ENCODE results near the gene ERN1.

The ERN1 gene

DNA sequence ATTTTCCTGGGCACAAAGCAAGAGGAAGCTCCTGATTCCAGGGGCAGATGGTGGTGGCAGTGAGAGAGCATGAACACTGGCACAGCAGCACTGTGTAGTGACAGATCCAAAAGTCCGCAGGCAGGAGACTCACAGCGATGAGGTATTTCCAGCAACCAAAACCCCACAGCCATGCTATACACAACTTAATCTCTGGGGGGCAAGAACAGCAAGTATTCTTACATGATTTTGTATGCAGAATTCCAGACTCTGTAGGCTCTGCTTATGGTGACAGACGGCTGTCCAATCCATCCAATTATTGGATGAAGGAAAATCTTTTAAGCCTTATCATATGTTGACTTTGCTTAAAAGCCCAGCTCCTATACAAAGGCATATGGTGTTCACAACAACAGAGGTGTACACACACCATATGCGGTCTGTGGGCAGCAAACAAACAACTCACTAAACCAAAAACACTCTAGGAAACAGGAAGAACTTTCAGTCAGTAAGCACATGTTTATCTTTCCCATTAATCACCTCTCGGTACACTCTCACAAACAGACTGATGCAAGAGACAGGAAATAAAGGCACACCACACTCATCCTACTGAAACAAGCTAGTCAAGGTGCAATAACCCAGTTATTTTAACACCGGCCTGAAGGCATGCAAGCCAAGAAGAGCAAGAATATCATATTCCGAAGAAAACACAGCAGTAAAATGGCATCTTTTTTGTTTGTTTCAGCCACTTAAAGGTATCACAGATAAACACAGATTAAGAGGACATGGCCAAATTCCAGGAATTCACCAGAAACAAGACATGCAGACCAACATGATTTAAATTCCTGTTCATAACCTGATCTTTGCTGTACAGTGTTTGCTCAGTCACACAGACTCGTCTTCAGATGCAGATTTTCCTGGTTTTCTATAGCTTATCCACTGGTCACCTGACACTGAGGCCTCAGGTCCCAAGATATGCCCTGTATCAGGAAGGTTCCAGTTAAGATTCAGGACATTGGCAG is 47.8 kb downstream of the ERN1 start (continued):
- TF ChIP-seq ZNF510 (tag by site-specific recombination; IDR thresholded peaks at IDR 0.05; ENCODE audit: insufficient replicate concordance) (no peak), ZNF555 (tag by site-specific recombination; conservative IDR thresholded peaks at IDR 0.05) (no peak), ZBTB11 (tag by site-specific recombination; conservative IDR thresholded peaks at IDR 0.05; ENCODE audit: low read depth) (no peak), GLIS1 (tag by site-specific recombination; IDR thresholded peaks at IDR 0.05) (peak; percentile 58; the same call in 1 of the 2 replicates), ZNF404 (tag by site-specific recombination; IDR thresholded peaks at IDR 0.05) (no peak), ZNF311 (tag by site-specific recombination; IDR thresholded peaks at IDR 0.05; ENCODE audit: borderline replicate concordance) (no peak), ZNF354C (tag by site-specific recombination; IDR thresholded peaks at IDR 0.05; ENCODE audit: borderline replicate concordance, low read depth) (no peak), ZNF266 (tag by site-specific recombination; IDR thresholded peaks at IDR 0.05; ENCODE audit: low read depth) (no peak), SP7 (tag by site-specific recombination; IDR thresholded peaks at IDR 0.05) (peak; percentile 87), KLF9 (tag by site-specific recombination; IDR thresholded peaks at IDR 0.05; ENCODE audit: low read depth) (no peak), ZNF16 (tag by site-specific recombination; IDR thresholded peaks at IDR 0.05; ENCODE audit: low read depth) (no peak), ZNF530 (tag by site-specific recombination; IDR thresholded peaks at IDR 0.05; ENCODE audit: low read depth) (no peak), ZNF114 (tag by site-specific recombination; IDR thresholded peaks at IDR 0.05) (no peak), HOXC10 (CRISPR knock-in tag; IDR thresholded peaks at IDR 0.05) (no peak), ZBTB49 (tag by site-specific recombination; IDR thresholded peaks at IDR 0.05; ENCODE audit: low read depth) (no peak), KLF16 (tag by site-specific recombination; IDR thresholded peaks at IDR 0.05) (peak; percentile 34; the same call in 1 of the 2 replicates), ZNF169 (tag by site-specific recombination; IDR thresholded peaks at IDR 0.05) (no peak), ZNF202 (tag by site-specific recombination; IDR thresholded peaks at IDR 0.05; ENCODE audit: borderline replicate concordance) (no peak), TRIM28 (IDR thresholded peaks at IDR 0.05; ENCODE audit: borderline replicate concordance, low read length) (peak; percentile 82; the same call in 1 of the 2 replicates), FEZF1 (tag by site-specific recombination; IDR thresholded peaks at IDR 0.05) (peak; percentile 94), ZNF274 (IDR thresholded peaks at IDR 0.05; ENCODE audit: low read length) (no peak), ZNF274 (tag by site-specific recombination; IDR thresholded peaks at IDR 0.05; ENCODE audit: borderline replicate concordance) (no peak)
- TF ChIP-seq, protein P1, sequence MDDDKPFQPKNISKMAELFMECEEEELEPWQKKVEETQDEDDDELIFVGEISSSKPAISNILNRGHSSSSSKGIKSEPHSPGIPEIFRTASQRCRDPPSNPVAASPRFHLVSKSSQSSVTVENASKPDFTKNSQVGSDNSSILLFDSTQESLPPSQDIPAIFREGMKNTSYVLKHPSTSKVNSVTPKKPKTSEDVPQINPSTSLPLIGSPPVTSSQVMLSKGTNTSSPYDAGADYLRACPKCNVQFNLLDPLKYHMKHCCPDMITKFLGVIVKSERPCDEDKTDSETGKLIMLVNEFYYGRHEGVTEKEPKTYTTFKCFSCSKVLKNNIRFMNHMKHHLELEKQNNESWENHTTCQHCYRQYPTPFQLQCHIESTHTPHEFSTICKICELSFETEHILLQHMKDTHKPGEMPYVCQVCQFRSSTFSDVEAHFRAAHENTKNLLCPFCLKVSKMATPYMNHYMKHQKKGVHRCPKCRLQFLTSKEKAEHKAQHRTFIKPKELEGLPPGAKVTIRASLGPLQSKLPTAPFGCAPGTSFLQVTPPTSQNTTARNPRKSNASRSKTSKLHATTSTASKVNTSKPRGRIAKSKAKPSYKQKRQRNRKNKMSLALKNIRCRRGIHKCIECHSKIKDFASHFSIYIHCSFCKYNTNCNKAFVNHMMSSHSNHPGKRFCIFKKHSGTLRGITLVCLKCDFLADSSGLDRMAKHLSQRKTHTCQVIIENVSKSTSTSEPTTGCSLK (tag by site-specific recombination; IDR thresholded peaks at IDR 0.05) = no peak
- TF ChIP-seq, protein P2, sequence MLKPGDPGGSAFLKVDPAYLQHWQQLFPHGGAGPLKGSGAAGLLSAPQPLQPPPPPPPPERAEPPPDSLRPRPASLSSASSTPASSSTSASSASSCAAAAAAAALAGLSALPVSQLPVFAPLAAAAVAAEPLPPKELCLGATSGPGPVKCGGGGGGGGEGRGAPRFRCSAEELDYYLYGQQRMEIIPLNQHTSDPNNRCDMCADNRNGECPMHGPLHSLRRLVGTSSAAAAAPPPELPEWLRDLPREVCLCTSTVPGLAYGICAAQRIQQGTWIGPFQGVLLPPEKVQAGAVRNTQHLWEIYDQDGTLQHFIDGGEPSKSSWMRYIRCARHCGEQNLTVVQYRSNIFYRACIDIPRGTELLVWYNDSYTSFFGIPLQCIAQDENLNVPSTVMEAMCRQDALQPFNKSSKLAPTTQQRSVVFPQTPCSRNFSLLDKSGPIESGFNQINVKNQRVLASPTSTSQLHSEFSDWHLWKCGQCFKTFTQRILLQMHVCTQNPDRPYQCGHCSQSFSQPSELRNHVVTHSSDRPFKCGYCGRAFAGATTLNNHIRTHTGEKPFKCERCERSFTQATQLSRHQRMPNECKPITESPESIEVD (tag by site-specific recombination; IDR thresholded peaks at IDR 0.05) = peak; percentile 83
- TF ChIP-seq, protein P3, sequence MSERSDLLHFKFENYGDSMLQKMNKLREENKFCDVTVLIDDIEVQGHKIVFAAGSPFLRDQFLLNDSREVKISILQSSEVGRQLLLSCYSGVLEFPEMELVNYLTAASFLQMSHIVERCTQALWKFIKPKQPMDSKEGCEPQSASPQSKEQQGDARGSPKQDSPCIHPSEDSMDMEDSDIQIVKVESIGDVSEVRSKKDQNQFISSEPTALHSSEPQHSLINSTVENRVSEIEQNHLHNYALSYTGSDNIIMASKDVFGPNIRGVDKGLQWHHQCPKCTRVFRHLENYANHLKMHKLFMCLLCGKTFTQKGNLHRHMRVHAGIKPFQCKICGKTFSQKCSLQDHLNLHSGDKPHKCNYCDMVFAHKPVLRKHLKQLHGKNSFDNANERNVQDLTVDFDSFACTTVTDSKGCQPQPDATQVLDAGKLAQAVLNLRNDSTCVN (tag by site-specific recombination; optimal IDR thresholded peaks at IDR 0.05) = no peak
- TF ChIP-seq, protein P4, sequence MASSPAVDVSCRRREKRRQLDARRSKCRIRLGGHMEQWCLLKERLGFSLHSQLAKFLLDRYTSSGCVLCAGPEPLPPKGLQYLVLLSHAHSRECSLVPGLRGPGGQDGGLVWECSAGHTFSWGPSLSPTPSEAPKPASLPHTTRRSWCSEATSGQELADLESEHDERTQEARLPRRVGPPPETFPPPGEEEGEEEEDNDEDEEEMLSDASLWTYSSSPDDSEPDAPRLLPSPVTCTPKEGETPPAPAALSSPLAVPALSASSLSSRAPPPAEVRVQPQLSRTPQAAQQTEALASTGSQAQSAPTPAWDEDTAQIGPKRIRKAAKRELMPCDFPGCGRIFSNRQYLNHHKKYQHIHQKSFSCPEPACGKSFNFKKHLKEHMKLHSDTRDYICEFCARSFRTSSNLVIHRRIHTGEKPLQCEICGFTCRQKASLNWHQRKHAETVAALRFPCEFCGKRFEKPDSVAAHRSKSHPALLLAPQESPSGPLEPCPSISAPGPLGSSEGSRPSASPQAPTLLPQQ (tag by site-specific recombination; IDR thresholded peaks at IDR 0.05) = peak; percentile 48; the same call in 1 of the 2 replicates

All from HEK293 (cell line).